Hepatocyte (in vitro differentiated cells): Measurements from ENCODE around the gene SERINC1. TPM values are rescaled to one million over a fixed set of nuclear protein-coding genes. Genes with fewer than 3 reads are reported as not detected.

Source experiments
- DNase-seq: peaks from one replicate; pipeline ENCODE4 v3.0.0-alpha.2; 2016; ENCODE audit warnings: low spot score
- H2AFZ ChIP-seq: fragments of 200-600 bp; sonication (generic); 2 replicates; pipeline ENCODE4 v1.6.0; 2016; ENCODE audit warnings: antibody characterized with exemption, mild to moderate bottlenecking
- H3K27ac ChIP-seq: fragments of 200-600 bp; sonication (generic); 2 replicates; pipeline ENCODE4 v1.5.1; 2016; ENCODE audit warnings: mild to moderate bottlenecking
- H3K27me3 ChIP-seq: fragments of 200-600 bp; sonication (generic); 2 replicates; pipeline ENCODE4 v1.6.1; 2016
- H3K36me3 ChIP-seq: fragments of 200-600 bp; sonication (generic); replicated peaks from 2 replicates; pipeline ENCODE4 v1.5.1; 2016; ENCODE audit warnings: low read depth; ENCODE audit not compliant: insufficient read depth
- H3K4me1 ChIP-seq: fragments of 200-600 bp; sonication (generic); 2 replicates; pipeline ENCODE4 v1.5.1; 2016; ENCODE audit warnings: mild to moderate bottlenecking, moderate library complexity; ENCODE audit not compliant: insufficient read depth
- H3K4me2 ChIP-seq: fragments of 200-600 bp; sonication (generic); 2 replicates; pipeline ENCODE4 v1.6.0; 2016
- H3K4me3 ChIP-seq: fragments of 200-600 bp; sonication (generic); 2 replicates; pipeline ENCODE4 v1.5.1; 2016; ENCODE audit warnings: mild to moderate bottlenecking
- H3K79me2 ChIP-seq: fragments of 200-600 bp; sonication (generic); 2 replicates; pipeline ENCODE4 v1.6.0; 2017; ENCODE audit warnings: mild to moderate bottlenecking
- H3K9me2 ChIP-seq: fragments of 200-600 bp; sonication (generic); replicated peaks from 2 replicates; pipeline ENCODE4 v1.6.0; 2017; ENCODE audit warnings: mild to moderate bottlenecking; ENCODE audit not compliant: insufficient read depth
- H3K9me3 ChIP-seq: fragments of 200-600 bp; sonication (generic); 2 replicates; pipeline ENCODE4 v1.5.1; 2016; ENCODE audit warnings: low read depth, mild to moderate bottlenecking
- H4K20me1 ChIP-seq: fragments of 200-600 bp; sonication (generic); 2 replicates; pipeline ENCODE4 v1.6.0; 2016; ENCODE audit warnings: mild to moderate bottlenecking; ENCODE audit not compliant: insufficient read depth, poor library complexity, severe bottlenecking
- EZH2 ChIP-seq: fragments of 200-600 bp; sonication (generic); IDR thresholded peaks from 2 replicates; pipeline ENCODE4 v1.6.1; 2016; ENCODE audit warnings: antibody characterized with exemption, mild to moderate bottlenecking, borderline replicate concordance
- EZH2phosphoT487 ChIP-seq: fragments of 200-600 bp; sonication (generic); IDR thresholded peaks from one replicate; pipeline ENCODE4 v1.6.1; 2018; ENCODE audit warnings: antibody characterized with exemption, mild to moderate bottlenecking, low read depth, moderate library complexity; ENCODE audit not compliant: unreplicated experiment, severe bottlenecking
- WGBS: methylation state at CpG from one replicate; pipeline ENCODE4 v1.1.6; 2016; ENCODE audit warnings: low lambda C conversion rate; ENCODE audit errors: missing lambda C conversion rate; 5-methylcytosine and 5-hydroxymethylcytosine counted together
- polyA plus RNA-seq: library from polyadenylated mRNA; unstranded; fragments of >200 nt; fragmentation: Nextera tagmentation; extraction: Ambion mirVana; gene quantifications from 2 replicates; pipeline ENCODE4 v1.2.1, GENCODE V29; 2016
- total RNA-seq: library from RNA; depleted of rRNA; stranded (reverse); fragments of >200 nt; gene quantifications from 2 replicates; pipeline ENCODE4 v1.2.3, GENCODE V29; 2014
- TF ChIP-seq, protein P1 (sequence below): fragments of 200-600 bp; sonication (generic); IDR thresholded peaks from 2 replicates; pipeline ENCODE4 v1.5.1; 2016; ENCODE audit warnings: antibody characterized with exemption, mild to moderate bottlenecking; ENCODE audit not compliant: poor library complexity

Gene SERINC1
- total and polyA plus RNA-seq, 2 experiments from 2014 or later = 165 to 240 TPM

GRCh38 chr6:122490607-122491006, 19.0 kb upstream of the SERINC1 start:
- TF ChIP-seq, protein P1, sequence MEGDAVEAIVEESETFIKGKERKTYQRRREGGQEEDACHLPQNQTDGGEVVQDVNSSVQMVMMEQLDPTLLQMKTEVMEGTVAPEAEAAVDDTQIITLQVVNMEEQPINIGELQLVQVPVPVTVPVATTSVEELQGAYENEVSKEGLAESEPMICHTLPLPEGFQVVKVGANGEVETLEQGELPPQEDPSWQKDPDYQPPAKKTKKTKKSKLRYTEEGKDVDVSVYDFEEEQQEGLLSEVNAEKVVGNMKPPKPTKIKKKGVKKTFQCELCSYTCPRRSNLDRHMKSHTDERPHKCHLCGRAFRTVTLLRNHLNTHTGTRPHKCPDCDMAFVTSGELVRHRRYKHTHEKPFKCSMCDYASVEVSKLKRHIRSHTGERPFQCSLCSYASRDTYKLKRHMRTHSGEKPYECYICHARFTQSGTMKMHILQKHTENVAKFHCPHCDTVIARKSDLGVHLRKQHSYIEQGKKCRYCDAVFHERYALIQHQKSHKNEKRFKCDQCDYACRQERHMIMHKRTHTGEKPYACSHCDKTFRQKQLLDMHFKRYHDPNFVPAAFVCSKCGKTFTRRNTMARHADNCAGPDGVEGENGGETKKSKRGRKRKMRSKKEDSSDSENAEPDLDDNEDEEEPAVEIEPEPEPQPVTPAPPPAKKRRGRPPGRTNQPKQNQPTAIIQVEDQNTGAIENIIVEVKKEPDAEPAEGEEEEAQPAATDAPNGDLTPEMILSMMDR = no peak
- TF ChIP-seq EZH2 = no peak
- no peak overlapping the region for H3K27ac ChIP-seq
- H3K4me3 ChIP-seq = no peak overlapping the region
- H4K20me1 ChIP-seq = no peaks in the 10 kb centered on the region
- H3K4me2 ChIP-seq = no peak overlapping the region
- H2AFZ ChIP-seq = no peak overlapping the region
- WGBS = 95% methylated on average over 1 of the region's 1 CpG
- H3K27me3 ChIP-seq = no peaks in the 10 kb centered on the region
- H3K9me2 ChIP-seq = no peaks in the 10 kb centered on the region
- H3K79me2 ChIP-seq = peaks cover 93% of the 10 kb centered on the region
- no peak for DNase-seq
- H3K36me3 ChIP-seq = no peaks in the 10 kb centered on the region
- H3K4me1 ChIP-seq = no peaks in the 10 kb centered on the region
- peaks cover 10% of the 10 kb centered on the region for H3K9me3 ChIP-seq

GRCh38 chr6:122484760-122485159, 13.2 kb upstream of the SERINC1 start:
- Histone ChIP-seq H3K4me3 (peak overlapping the region; percentile 2), H3K36me3 (no peaks in the 10 kb centered on the region), H3K27me3 (no peaks in the 10 kb centered on the region), H3K27ac (no peak overlapping the region), H3K79me2 (peaks cover 84% of the 10 kb centered on the region), H2AFZ (no peak overlapping the region), H3K4me1 (peaks cover 4% of the 10 kb centered on the region), H3K9me2 (no peaks in the 10 kb centered on the region), H4K20me1 (no peaks in the 10 kb centered on the region), H3K4me2 (peak overlapping the region; percentile 76), H3K9me3 (no peaks in the 10 kb centered on the region)
- 60% methylated on average over 4 of the region's 4 CpGs for WGBS
- TF ChIP-seq EZH2phosphoT487 (no peak), EZH2 (no peak)
- TF ChIP-seq, protein P1 = no peak
- DNase-seq = no peak

DNA sequence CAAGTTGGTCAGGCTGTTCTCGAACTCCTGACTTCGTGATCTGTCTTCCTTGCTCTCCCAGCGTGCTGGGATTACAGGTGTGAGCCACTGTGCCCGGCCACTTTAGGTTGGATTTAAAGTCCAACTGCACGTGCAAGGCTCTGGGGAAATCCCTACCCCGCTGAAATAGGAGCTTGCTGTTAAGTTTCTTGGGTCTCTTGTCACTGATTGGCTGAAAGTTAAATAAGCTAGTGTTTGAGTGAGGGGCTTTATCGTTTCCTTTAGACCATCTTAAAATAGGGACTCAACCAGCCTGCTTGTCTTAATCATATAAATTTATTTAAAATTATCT, 11.1 kb upstream of the SERINC1 start:
- H3K4me3 ChIP-seq = peak overlapping the region; percentile 78
- no peak for TF ChIP-seq EZH2
- TF ChIP-seq, protein P1 = no peak
- no peak for TF ChIP-seq EZH2phosphoT487

DNA sequence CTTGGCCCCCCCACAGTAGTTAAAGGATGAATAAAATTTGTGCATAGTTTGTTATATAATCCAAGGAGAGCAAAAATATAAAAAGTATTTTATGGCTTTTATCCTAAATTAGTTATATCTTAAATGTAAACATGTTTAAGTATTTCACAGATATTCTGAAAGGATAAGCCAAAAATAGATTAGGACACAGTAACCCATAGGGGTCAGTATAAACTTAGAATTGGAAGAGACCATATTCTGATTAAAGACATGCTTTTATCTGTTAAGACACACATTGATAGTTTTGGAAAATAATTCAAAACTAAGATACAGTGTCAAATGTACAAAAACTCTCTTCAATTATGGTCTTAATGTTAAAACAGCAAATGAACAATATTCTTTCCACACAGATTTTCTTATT, 4.5 kb upstream of the SERINC1 start:
- Histone ChIP-seq H3K4me2 (no peak overlapping the region), H3K36me3 (no peaks in the 10 kb centered on the region), H4K20me1 (no peaks in the 10 kb centered on the region), H3K27ac (no peak overlapping the region), H3K79me2 (peaks cover 13% of the 10 kb centered on the region), H3K9me2 (no peaks in the 10 kb centered on the region), H3K27me3 (no peaks in the 10 kb centered on the region), H2AFZ (no peak overlapping the region), H3K9me3 (no peaks in the 10 kb centered on the region), H3K4me3 (no peak overlapping the region), H3K4me1 (no peaks in the 10 kb centered on the region)
- no peak for DNase-seq
- no peak for TF ChIP-seq EZH2phosphoT487
- TF ChIP-seq, protein P1 = peak; percentile 69
- no peak for TF ChIP-seq EZH2

More for the DNA sequence above, 11.1 kb upstream of the SERINC1 start:
- no peak overlapping the region for H3K27ac ChIP-seq
- H3K79me2 ChIP-seq = peaks cover 64% of the 10 kb centered on the region
- H3K9me3 ChIP-seq = no peaks in the 10 kb centered on the region
- peak; percentile 35 for DNase-seq
- peak overlapping the region; percentile 82 for H2AFZ ChIP-seq
- peaks cover 4% of the 10 kb centered on the region for H3K4me1 ChIP-seq
- no peaks in the 10 kb centered on the region for H4K20me1 ChIP-seq
- WGBS = 14% methylated on average over 7 of the region's 7 CpGs
- no peaks in the 10 kb centered on the region for H3K9me2 ChIP-seq
- H3K4me2 ChIP-seq = peak overlapping the region; percentile 76
- no peaks in the 10 kb centered on the region for H3K27me3 ChIP-seq
- H3K36me3 ChIP-seq = no peaks in the 10 kb centered on the region
